ENCODE measurements around the gene EIF2AK3. TPM values are rescaled to one million over a fixed set of nuclear protein-coding genes. Genes with fewer than 3 reads are reported as not detected.

EIF2AK3 gene
- total and polyA plus RNA-seq, 2 of the 13 experiments (the other 11 are each of a cell fraction or from before 2014, with no cell fraction given) = 10.3 to 30.6 TPM

DNA sequence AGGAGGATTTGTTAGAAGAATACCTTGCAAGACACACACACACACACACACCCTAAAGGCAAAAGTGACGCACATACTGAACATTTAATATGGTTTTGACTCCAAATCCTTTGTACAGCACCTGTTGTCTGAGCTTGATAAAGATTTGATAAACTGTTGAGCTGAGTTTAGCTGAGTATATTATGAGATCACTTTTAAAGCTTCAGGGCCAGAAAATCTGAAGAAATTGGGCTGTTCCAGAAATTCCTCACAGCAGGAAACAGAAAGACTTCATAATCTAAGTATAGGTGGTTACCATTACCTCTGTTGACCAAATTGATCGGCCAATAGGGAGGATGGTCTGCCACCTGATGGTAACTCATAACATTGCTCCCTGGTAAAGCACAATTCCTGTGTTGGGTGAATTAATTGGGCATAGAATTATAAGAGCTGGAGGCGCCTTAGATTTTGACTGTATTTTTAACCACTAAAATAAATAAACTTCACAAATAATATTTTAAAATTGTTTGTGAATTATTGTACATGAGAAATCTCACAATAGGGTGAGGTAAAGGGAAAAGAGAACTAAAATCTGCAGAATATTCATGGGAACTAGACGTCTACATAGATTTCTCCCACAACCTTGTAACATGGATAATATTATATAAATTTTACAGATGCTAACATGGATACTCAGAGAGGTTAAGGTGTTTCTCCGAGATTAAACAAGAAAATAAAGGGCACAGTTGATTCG is 42.4 kb upstream of the EIF2AK3 start (continued):
- TF ChIP-seq, protein P1, sequence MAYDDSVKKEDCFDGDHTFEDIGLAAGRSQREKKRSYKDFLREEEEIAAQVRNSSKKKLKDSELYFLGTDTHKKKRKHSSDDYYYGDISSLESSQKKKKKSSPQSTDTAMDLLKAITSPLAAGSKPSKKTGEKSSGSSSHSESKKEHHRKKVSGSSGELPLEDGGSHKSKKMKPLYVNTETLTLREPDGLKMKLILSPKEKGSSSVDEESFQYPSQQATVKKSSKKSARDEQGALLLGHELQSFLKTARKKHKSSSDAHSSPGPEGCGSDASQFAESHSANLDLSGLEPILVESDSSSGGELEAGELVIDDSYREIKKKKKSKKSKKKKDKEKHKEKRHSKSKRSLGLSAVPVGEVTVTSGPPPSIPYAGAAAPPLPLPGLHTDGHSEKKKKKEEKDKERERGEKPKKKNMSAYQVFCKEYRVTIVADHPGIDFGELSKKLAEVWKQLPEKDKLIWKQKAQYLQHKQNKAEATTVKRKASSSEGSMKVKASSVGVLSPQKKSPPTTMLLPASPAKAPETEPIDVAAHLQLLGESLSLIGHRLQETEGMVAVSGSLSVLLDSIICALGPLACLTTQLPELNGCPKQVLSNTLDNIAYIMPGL (CRISPR knock-in tag; IDR thresholded peaks at IDR 0.05; ENCODE audit: borderline replicate concordance in 1 of 2, low read depth in 1 of 2) = 0 out of 4 replicates have a peak, but pooled peaks of 1 of the 2 experiments have one; percentile 19
- TF ChIP-seq TFAP4 (IDR thresholded peaks at IDR 0.05; ENCODE audit: borderline replicate concordance, low read depth) (no peak), RARG (CRISPR knock-in tag; IDR thresholded peaks at IDR 0.05; ENCODE audit: low read depth) (no peak), ONECUT2 (CRISPR knock-in tag; IDR thresholded peaks at IDR 0.05) (0 out of 2 replicates have a peak, but pooled peaks have one; percentile 16), KMT2A (CRISPR knock-in tag; IDR thresholded peaks at IDR 0.05) (no peak), SAP130 (CRISPR knock-in tag; IDR thresholded peaks at IDR 0.05; ENCODE audit: low read depth) (0 out of 2 replicates have a peak, but pooled peaks have one; percentile 10)
- TF ChIP-seq, protein P2, sequence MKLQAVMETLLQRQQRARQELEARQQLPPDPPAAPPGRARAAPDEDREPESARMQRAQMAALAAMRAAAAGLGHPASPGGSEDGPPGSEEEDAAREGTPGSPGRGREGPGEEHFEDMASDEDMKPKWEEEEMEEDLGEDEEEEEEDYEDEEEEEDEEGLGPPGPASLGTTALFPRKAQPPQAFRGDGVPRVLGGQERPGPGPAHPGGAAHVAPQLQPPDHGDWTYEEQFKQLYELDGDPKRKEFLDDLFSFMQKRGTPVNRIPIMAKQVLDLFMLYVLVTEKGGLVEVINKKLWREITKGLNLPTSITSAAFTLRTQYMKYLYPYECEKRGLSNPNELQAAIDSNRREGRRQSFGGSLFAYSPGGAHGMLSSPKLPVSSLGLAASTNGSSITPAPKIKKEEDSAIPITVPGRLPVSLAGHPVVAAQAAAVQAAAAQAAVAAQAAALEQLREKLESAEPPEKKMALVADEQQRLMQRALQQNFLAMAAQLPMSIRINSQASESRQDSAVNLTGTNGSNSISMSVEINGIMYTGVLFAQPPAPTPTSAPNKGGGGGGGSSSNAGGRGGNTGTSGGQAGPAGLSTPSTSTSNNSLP (IDR thresholded peaks at IDR 0.05; ENCODE audit: low read depth, low read length) = peak; percentile 68
